GM10248 (cell line): ENCODE measurements around the gene SERPINE2.
"Not testable (repeated sequence)": the region's sequence is repeated elsewhere in the genome, so short reads cannot be mapped to it uniquely, and the experiment has no call there.

Source experiments
- CTCF ChIA-PET: fragments of 300-600 bp; sonication (Branson Sonifier 250); formaldehyde crosslinking; extraction: SDS; loops from one replicate; lab custom pipeline; 2021; ENCODE audit warnings: antibody characterized with exemption; lab: Yijun Ruan, JAX
- POLR2A ChIA-PET: fragments of 350-650 bp; sonication (Branson Sonifier 250); formaldehyde crosslinking; extraction: SDS; loops from one replicate; lab custom pipeline; 2020; ENCODE audit warnings: antibody characterized with exemption; lab: Yijun Ruan, JAX
- DNase-seq: peaks from one replicate; pipeline ENCODE4 v3.0.0; 2012; ENCODE audit errors: extremely low spot score
- TF ChIP-seq, protein P1 (sequence below): IDR thresholded peaks from 2 replicates; pipeline ENCODE4 v1.5.1; 2012; ENCODE audit warnings: mild to moderate bottlenecking, low read depth; ENCODE audit errors: extremely low read depth, missing control alignments, control extremely low read depth

SERPINE2 gene

DNA sequence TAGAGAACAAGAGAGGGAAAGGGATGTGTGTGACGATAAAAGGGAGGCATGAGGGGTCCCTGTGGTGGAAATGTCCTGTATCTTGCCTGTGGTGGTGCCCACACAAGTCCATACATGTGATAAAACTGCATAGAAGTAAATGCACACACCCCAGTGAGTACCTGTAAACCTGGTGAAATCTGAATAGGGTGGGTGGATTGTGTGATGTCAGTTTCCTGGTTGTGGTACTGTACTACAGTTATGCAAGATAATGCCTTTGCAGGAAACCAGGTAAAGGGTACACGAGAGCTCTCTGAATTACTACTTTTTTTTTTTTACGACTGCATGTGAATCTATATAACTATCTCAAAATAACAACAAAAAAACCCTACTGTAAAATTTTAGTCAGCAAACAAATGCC, 22.1 kb downstream of the SERPINE2 start:
- ChIA-PET CTCF (interaction anchor here (1.0 to 1.3 kb wide), 2 partner anchors 10 to 23 kb away, joined by 3 to 4 read pairs; no protein-coding TSS in a partner anchor), POLR2A (no interaction called here)
- DNase-seq, result no peak
- TF ChIP-seq, protein P1, sequence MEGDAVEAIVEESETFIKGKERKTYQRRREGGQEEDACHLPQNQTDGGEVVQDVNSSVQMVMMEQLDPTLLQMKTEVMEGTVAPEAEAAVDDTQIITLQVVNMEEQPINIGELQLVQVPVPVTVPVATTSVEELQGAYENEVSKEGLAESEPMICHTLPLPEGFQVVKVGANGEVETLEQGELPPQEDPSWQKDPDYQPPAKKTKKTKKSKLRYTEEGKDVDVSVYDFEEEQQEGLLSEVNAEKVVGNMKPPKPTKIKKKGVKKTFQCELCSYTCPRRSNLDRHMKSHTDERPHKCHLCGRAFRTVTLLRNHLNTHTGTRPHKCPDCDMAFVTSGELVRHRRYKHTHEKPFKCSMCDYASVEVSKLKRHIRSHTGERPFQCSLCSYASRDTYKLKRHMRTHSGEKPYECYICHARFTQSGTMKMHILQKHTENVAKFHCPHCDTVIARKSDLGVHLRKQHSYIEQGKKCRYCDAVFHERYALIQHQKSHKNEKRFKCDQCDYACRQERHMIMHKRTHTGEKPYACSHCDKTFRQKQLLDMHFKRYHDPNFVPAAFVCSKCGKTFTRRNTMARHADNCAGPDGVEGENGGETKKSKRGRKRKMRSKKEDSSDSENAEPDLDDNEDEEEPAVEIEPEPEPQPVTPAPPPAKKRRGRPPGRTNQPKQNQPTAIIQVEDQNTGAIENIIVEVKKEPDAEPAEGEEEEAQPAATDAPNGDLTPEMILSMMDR, result no peak

DNA sequence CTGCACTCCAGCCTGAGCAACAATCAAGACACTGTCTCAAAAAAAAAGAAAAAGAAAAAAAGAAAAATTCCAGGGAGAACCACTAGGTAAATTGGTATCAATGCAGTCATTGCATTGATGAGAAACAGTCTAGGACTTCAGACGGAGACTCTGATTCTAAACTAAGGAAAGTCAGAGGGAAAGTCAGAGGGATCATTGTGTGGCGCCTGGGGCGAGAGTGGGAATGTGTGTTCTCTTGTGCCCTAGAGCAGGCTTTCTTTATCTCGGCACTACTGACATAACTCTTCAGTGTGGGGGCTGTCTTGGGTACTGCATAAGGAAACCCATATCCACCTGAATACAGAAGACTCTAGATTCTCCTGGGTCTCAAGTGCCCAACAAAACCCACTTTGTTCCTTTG, 24.8 kb downstream of the SERPINE2 start:
- CTCF ChIA-PET, result no interaction called here
- TF ChIP-seq, protein P1, result no peak
- DNase-seq, result no peak
- POLR2A ChIA-PET, result no interaction called here

GRCh38 chr2:224011837-224012236, 27.2 kb downstream of the SERPINE2 start:
- CTCF ChIA-PET, result no interaction called here
- DNase-seq, result no peak
- POLR2A ChIA-PET, result no interaction called here
- TF ChIP-seq, protein P1, result no peak

- ChIA-PET POLR2A (no interaction called here), CTCF (interaction anchor here (0.9 to 8.6 kb wide), 3 partner anchors 11 to 735 kb away, joined by 3 to 78 read pairs (median 3); no protein-coding TSS in a partner anchor)
- no peak for DNase-seq
- TF ChIP-seq, protein P1, result no peak
These were observed 29.3 kb downstream of the SERPINE2 start for GRCh38 chr2:224009605-224010315.

- TF ChIP-seq, protein P1, result no peak
- ChIA-PET CTCF (interaction anchor here (0.9 to 8.6 kb wide), 3 partner anchors 12 to 38 kb away, joined by 3 to 78 read pairs (median 5); no protein-coding TSS in a partner anchor), POLR2A (no interaction called here)
- DNase-seq, result no peak
These were observed 30.3 kb downstream of the SERPINE2 start for GRCh38 chr2:224008702-224009261.

GRCh38 chr2:224004105-224004695, 34.9 kb downstream of the SERPINE2 start:
- TF ChIP-seq, protein P1, result no peak
- ChIA-PET POLR2A (no interaction called here), CTCF (interaction anchor here (1.4 to 8.6 kb wide), 2 partner anchors 11 to 280 kb away, joined by 3 to 78 read pairs; no protein-coding TSS in a partner anchor)
- no peak for DNase-seq

- CTCF ChIA-PET, result interaction anchor here (0.9 kb wide), 1 partner anchor 11 kb away, joined by 4 read pairs; no protein-coding TSS in a partner anchor
- DNase-seq, POLR2A ChIA-PET: not testable (repeated sequence)
These were observed 38.4 kb downstream of the SERPINE2 start for GRCh38 chr2:224000662-224001061.
